OCI-LY3 (cell line): ENCODE measurements around the gene CDK7.

Experiments used
- EZH2phosphoT487 ChIP-seq: fragments of 200-600 bp; shearing (Covaris generic); IDR thresholded peaks from 2 replicates; pipeline ENCODE4 v1.6.1; 2018; ENCODE audit warnings: antibody characterized with exemption, mixed run types, low read depth
- TF ChIP-seq, protein P1 (sequence below): fragments of 200-600, 300-600 bp; sonication (generic); IDR thresholded peaks from 2 replicates; pipeline ENCODE4 v1.5.1; 2014; ENCODE audit warnings: antibody characterized with exemption, low read length, low read depth

DNA sequence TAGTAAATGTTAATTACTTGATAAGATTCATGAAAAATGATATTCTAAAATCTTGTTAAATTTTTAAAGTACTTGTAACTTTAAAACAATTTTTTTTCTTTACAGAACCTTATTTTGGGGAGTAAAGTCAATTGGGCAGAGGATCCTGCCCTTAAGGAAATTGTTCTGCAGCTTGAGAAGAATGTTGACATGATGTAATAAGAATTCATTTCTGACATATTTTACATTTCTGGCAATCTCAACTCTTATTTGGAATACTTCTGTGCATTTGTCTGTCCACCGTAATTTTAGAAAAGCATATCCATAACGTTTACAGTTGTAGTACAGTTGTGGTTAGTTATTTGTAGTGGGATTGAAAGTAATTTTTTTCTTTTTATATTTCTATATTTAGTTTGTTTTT lies 25.1 kb upstream of the CDK7 start:
- TF ChIP-seq, protein P1, sequence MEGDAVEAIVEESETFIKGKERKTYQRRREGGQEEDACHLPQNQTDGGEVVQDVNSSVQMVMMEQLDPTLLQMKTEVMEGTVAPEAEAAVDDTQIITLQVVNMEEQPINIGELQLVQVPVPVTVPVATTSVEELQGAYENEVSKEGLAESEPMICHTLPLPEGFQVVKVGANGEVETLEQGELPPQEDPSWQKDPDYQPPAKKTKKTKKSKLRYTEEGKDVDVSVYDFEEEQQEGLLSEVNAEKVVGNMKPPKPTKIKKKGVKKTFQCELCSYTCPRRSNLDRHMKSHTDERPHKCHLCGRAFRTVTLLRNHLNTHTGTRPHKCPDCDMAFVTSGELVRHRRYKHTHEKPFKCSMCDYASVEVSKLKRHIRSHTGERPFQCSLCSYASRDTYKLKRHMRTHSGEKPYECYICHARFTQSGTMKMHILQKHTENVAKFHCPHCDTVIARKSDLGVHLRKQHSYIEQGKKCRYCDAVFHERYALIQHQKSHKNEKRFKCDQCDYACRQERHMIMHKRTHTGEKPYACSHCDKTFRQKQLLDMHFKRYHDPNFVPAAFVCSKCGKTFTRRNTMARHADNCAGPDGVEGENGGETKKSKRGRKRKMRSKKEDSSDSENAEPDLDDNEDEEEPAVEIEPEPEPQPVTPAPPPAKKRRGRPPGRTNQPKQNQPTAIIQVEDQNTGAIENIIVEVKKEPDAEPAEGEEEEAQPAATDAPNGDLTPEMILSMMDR: no peak
- no peak for TF ChIP-seq EZH2phosphoT487
